ENCODE results near the gene SPDYA. TPM values are rescaled to one million over a fixed set of nuclear protein-coding genes. Genes with fewer than 3 reads are reported as not detected.

Gene SPDYA
- total and polyA plus RNA-seq, 2 of the 4 experiments (the other 2 are of a cell fraction): not detected

DNA sequence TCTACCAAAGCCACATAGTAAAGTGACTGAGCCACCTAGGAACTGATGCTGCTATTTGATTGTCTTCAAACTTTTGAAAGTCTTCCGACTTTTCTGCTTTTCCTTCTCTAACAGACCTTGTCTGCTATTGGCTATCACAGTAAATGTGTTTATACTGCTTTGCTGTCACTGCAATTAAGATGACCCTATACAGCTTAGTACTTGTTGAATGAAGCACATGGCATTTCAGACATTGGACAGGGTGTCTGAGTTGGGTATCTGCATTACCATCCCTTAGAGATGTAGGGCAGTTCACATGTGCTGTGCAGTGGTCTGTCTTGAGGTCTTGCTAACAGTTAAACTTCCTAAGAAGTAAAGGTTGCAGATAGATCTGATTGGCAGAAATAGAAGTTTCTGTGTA lies 87.4 kb downstream of the SPDYA start:
- peak overlapping the region; percentile 47 for H3K4me2 ChIP-seq (ENCODE audit: low read depth, low read length)
- peaks cover 5 to 41% of the 10 kb centered on the region in 2 experiments for H3K79me1 ChIP-seq (ENCODE audit: low read depth in 1 of 2, low read length in 2 of 2)
- 0 out of 2 replicates have a peak overlapping the region, but pooled peaks have one; percentile 46 for H3K23ac ChIP-seq (ENCODE audit: low read depth, low read length)
- H4K8ac ChIP-seq (ENCODE audit: low read depth in 2 of 2, low read length in 2 of 2): no peak overlapping the region
- no peak overlapping the region for H3K18ac ChIP-seq (ENCODE audit: low read depth, low read length)
- H2AK9ac ChIP-seq (replicated peaks; ENCODE audit: low read depth, low read length, poor library complexity): no peak overlapping the region
- no peak overlapping the region for H3K9ac ChIP-seq (ENCODE audit: low read depth, low read length)
- no peak overlapping the region for H4K5ac ChIP-seq (ENCODE audit: low read depth, low read length)
- no peaks in the 10 kb centered on the region for H3K27me3 ChIP-seq (ENCODE audit: control insufficient read depth, insufficient read depth, low read length)
- H4K20me1 ChIP-seq (ENCODE audit: insufficient read depth, low read length): peaks cover 73% of the 10 kb centered on the region
- no peak overlapping the region for H3K14ac ChIP-seq (replicated peaks; ENCODE audit: low read depth, low read length)
- ChIA-PET CTCF (no interaction called here), POLR2A (ENCODE audit: unreplicated experiment) (no interaction called here)
- no peak overlapping the region for H3K4ac ChIP-seq (ENCODE audit: low read depth, low read length)
- H2BK120ac ChIP-seq (ENCODE audit: low read depth, low read length): no peak overlapping the region
- H3K9me1 ChIP-seq (ENCODE audit: insufficient read depth, low read length): peaks cover 7% of the 10 kb centered on the region
- in situ Hi-C loops (cut with MboI; ENCODE audit: low sequenced_read_pairs): no loop called here
- H2BK15ac ChIP-seq (ENCODE audit: low read depth, low read length): no peak overlapping the region
- no TSS peak for BruUV-seq (replicated peaks)
- H3K27ac ChIP-seq (ENCODE audit: insufficient read depth, low read length): no peak overlapping the region
- TF ChIP-seq RCOR1 (IDR thresholded peaks at IDR 0.05; ENCODE audit: insufficient replicate concordance, low read length): no peak
- TF ChIP-seq MXI1 (IDR thresholded peaks at IDR 0.05; ENCODE audit: borderline replicate concordance, low read depth, low read length): no peak
- TF ChIP-seq MAZ (IDR thresholded peaks at IDR 0.05; ENCODE audit: borderline replicate concordance, low read depth, low read length): no peak
- no peak for TF ChIP-seq CHD1 (IDR thresholded peaks at IDR 0.05; ENCODE audit: low read depth, low read length)
- TF ChIP-seq MAFK (IDR thresholded peaks at IDR 0.05; ENCODE audit: low read depth, low read length): no peak
- no peak for TF ChIP-seq NFE2L2 (IDR thresholded peaks at IDR 0.05; ENCODE audit: low read depth, low read length)
- no peak for TF ChIP-seq POLR2A (IDR thresholded peaks at IDR 0.05; ENCODE audit: low read depth, low read length)
- TF ChIP-seq, protein P1, sequence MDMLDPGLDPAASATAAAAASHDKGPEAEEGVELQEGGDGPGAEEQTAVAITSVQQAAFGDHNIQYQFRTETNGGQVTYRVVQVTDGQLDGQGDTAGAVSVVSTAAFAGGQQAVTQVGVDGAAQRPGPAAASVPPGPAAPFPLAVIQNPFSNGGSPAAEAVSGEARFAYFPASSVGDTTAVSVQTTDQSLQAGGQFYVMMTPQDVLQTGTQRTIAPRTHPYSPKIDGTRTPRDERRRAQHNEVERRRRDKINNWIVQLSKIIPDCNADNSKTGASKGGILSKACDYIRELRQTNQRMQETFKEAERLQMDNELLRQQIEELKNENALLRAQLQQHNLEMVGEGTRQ (IDR thresholded peaks at IDR 0.05; ENCODE audit: low read depth, low read length): no peak
- no peak for TF ChIP-seq BHLHE40 (IDR thresholded peaks at IDR 0.05; ENCODE audit: low read depth, low read length)
- TF ChIP-seq CEBPB (IDR thresholded peaks at IDR 0.05; ENCODE audit: low read depth, low read length): no peak
- no peak for TF ChIP-seq RAD21 (IDR thresholded peaks at IDR 0.05; ENCODE audit: low read length)
- TF ChIP-seq, protein P2, sequence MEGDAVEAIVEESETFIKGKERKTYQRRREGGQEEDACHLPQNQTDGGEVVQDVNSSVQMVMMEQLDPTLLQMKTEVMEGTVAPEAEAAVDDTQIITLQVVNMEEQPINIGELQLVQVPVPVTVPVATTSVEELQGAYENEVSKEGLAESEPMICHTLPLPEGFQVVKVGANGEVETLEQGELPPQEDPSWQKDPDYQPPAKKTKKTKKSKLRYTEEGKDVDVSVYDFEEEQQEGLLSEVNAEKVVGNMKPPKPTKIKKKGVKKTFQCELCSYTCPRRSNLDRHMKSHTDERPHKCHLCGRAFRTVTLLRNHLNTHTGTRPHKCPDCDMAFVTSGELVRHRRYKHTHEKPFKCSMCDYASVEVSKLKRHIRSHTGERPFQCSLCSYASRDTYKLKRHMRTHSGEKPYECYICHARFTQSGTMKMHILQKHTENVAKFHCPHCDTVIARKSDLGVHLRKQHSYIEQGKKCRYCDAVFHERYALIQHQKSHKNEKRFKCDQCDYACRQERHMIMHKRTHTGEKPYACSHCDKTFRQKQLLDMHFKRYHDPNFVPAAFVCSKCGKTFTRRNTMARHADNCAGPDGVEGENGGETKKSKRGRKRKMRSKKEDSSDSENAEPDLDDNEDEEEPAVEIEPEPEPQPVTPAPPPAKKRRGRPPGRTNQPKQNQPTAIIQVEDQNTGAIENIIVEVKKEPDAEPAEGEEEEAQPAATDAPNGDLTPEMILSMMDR (conservative IDR thresholded peaks at IDR 0.05; ENCODE audit: low read depth, low read length): no peak
- no peak for TF ChIP-seq RFX5 (IDR thresholded peaks at IDR 0.05; ENCODE audit: low read depth, low read length)
- no peak for TF ChIP-seq SMC3 (IDR thresholded peaks at IDR 0.05; ENCODE audit: low read depth, low read length)
- TF ChIP-seq, protein P3, sequence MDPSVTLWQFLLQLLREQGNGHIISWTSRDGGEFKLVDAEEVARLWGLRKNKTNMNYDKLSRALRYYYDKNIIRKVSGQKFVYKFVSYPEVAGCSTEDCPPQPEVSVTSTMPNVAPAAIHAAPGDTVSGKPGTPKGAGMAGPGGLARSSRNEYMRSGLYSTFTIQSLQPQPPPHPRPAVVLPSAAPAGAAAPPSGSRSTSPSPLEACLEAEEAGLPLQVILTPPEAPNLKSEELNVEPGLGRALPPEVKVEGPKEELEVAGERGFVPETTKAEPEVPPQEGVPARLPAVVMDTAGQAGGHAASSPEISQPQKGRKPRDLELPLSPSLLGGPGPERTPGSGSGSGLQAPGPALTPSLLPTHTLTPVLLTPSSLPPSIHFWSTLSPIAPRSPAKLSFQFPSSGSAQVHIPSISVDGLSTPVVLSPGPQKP (IDR thresholded peaks at IDR 0.05; ENCODE audit: borderline replicate concordance, low read depth, low read length): no peak
- no peak for TF ChIP-seq FOS (IDR thresholded peaks at IDR 0.05; ENCODE audit: low read depth, low read length)
- ATAC-seq (ENCODE audit: low read depth) (no peak), DNase-seq (no peak)
- dilution Hi-C loops (cut with HindIII; ENCODE audit: low sequenced_read_pairs, unreplicated experiment): no loop called here
- H3K36me3 ChIP-seq (ENCODE audit: control insufficient read depth, insufficient read depth, low read length): peaks cover 4% of the 10 kb centered on the region
- H3K4me3 ChIP-seq (ENCODE audit: insufficient read depth, low read depth, low read length): no peak overlapping the region
- no peaks in the 10 kb centered on the region for H3K9me3 ChIP-seq (ENCODE audit: control insufficient read depth, insufficient read depth, low read length)
- WGBS, 2 experiments (ENCODE audit: extremely low coverage in 2 of 2, insufficient read length in 1 of 2): 100% methylated on average over 1 of the region's 1 CpG; no CpG with 5 or more reads in 1 of the 2 experiments
- H4K91ac ChIP-seq (ENCODE audit: insufficient read depth, low read depth, low read length): no peak overlapping the region
- no peak overlapping the region for H2AK5ac ChIP-seq (ENCODE audit: low read depth, low read length)
- H3K4me1 ChIP-seq (ENCODE audit: control insufficient read depth, insufficient read depth, low read length): peaks cover 2% of the 10 kb centered on the region; the same call in 1 of the 2 replicates
- intact Hi-C loops (cut with micrococcal nuclease): loop anchor here (10.0 kb wide), 1 partner anchor 233 kb away; no protein-coding TSS in a partner anchor
- no peak overlapping the region for H2AFZ ChIP-seq (replicated peaks; ENCODE audit: low read length, poor library complexity)
- H2BK5ac ChIP-seq (ENCODE audit: low read depth, low read length, poor library complexity, severe bottlenecking): no peak overlapping the region
- no peak overlapping the region for H2BK20ac ChIP-seq (ENCODE audit: low read depth, low read length)
- H3K56ac ChIP-seq (ENCODE audit: extremely low read depth, insufficient read depth, low read length): no peak overlapping the region
